ENCODE data around the gene NFIC.
"Not testable (repeated sequence)": the region's sequence is repeated elsewhere in the genome, so short reads cannot be mapped to it uniquely, and the experiment has no call there.

NFIC gene

DNA sequence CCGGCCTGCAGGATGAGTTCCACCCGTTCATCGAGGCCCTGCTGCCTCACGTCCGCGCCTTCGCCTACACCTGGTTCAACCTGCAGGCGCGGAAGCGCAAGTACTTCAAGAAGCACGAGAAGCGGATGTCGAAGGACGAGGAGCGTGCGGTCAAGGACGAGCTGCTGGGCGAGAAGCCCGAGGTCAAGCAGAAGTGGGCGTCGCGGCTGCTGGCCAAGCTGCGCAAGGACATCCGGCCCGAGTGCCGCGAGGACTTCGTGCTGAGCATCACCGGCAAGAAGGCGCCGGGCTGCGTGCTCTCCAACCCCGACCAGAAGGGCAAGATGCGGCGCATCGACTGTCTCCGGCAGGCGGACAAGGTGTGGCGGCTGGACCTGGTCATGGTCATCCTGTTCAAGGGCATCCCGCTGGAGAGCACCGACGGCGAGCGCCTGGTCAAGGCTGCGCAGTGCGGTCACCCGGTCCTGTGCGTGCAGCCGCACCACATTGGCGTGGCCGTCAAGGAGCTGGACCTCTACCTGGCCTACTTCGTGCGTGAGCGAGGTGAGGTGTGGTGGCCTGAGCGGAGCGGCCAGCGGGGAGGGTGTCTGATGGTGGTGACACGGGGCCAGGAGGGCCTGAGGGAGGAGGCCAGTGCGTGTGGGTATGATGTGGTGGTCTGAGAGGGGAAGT, 15.5 kb downstream of the NFIC start:
- no peaks in the 10 kb centered on the region for H3K27me3 Mint-ChIP-seq
- intact Hi-C loops (cut with micrococcal nuclease) = no loop called here
- no peaks in the 10 kb centered on the region for H3K9me3 Mint-ChIP-seq
- peak overlapping the region; percentile 92 for H3K27ac Mint-ChIP-seq
- H3K36me3 Mint-ChIP-seq (ENCODE audit: low read depth) = peaks cover 52% of the 10 kb centered on the region
- peaks cover 68% of the 10 kb centered on the region for H3K4me1 Mint-ChIP-seq (ENCODE audit: low read depth)
- no peak overlapping the region for H3K4me3 Mint-ChIP-seq

DNA sequence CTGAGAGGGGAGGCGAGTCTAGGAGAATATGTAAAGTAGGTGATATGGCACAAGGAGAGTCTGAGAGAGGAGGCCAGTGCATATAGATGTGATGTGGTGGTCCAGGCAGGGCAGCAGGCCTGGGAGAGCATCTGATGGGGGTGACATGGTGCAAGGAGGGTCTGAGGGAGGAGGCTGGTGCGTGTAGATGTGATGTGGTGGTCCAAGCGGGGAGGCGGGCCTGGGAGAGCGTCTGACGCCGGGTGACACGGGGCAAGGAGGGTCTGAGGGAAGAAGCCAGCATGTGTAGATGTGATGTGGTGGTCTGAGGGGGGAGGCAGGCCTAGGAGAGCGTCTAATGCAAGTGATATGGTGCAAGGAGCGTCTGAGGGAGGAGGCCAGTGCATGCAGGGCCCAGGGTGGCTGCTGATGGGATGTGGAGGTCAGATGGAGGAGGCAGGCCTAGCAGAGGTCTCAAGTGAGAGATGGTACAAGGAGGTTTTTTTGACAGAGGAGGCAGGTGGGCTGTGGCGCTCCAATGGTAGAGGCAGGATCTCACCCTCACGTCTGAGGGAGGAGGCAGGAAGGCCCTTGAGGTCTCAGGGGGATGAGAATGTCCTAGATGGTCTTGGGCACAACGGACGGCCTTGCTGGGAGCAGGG, 16.2 kb downstream of the NFIC start:
- Mint-ChIP-seq H3K27me3 (no peaks in the 10 kb centered on the region), H3K4me1 (ENCODE audit: low read depth) (peaks cover 75% of the 10 kb centered on the region), H3K27ac (peak overlapping the region; percentile 92), H3K9me3 (no peaks in the 10 kb centered on the region), H3K36me3 (ENCODE audit: low read depth) (peaks cover 59% of the 10 kb centered on the region), H3K4me3 (no peak overlapping the region)
- intact Hi-C loops (cut with micrococcal nuclease) = no loop called here

DNA sequence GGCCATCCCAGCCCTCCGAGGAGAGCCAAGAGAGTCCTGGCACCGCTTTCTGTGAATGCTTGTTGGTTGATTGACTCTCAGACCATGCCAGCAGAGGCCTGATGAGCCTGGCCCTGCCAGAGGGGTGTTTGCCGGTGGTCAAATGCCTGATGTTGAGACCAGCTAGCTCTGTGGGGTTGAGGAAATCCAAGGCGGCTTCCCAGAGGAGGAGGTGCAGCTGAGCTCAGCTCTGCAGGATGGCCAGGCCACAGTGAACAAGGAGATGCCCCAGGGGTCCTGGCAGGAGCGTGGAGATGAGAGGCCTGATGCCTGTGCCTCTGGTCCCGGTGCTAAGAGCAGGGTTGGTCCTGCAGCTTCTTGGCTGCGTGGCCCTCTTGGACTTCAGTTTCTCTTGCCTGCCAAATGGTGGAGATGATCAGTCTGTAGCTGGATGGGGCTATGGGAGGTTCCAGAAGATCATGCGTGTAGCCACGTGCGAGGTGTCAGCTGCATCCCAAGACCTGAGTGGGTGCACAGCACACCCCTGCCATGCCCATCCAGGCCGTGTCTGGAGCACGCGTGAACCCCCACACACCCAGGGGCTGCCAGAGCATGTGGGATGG, 16.8 kb downstream of the NFIC start:
- Mint-ChIP-seq H3K27me3 (no peaks in the 10 kb centered on the region), H3K36me3 (ENCODE audit: low read depth) (peaks cover 65% of the 10 kb centered on the region), H3K27ac (peak overlapping the region; percentile 92), H3K4me3 (no peak overlapping the region), H3K9me3 (no peaks in the 10 kb centered on the region), H3K4me1 (ENCODE audit: low read depth) (peaks cover 82% of the 10 kb centered on the region)
- intact Hi-C loops (cut with micrococcal nuclease) = no loop called here

DNA sequence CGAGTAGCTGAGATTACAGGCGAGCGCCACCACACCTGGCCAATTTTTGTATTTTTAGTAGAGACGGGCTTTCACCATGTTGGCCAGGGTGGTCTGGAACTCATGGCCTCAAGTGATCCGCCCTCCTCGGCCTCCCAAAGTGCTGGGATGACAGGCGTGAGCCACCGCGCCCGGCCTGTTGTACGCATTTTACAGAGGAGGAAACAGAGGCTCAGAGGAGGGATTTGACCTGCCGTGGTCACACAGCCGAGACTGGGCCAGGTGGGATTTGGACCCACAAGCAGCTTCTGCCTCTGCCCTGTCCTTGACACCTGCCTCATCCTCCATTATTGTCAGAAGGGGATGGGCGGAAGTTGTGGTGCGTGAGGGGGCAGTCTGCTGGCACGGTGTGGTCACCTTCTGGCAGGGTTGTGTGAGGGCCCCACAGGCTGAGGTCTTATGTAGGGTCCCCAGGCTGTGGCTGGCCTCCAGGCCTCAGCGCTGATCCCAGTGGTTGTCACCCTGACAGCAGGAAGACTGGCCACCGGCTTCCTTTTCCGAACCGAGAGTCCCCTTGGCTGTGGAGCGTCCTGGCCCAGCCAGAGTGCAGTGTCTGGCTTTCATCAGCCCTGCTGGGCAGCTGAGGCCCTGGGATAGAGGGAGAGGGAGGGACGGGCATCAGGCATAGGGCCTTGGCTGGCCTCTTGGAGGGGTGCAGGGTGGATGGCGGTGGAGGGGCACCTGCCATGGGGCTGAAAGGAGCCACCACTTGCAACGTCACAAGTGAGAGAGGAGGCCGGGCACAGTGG, 20.3 kb downstream of the NFIC start:
- H3K9me3 Mint-ChIP-seq = no peaks in the 10 kb centered on the region
- H3K4me1 Mint-ChIP-seq (ENCODE audit: low read depth) = peaks cover 76% of the 10 kb centered on the region
- H3K27me3 Mint-ChIP-seq = no peaks in the 10 kb centered on the region
- H3K36me3 Mint-ChIP-seq (ENCODE audit: low read depth) = peaks cover 75% of the 10 kb centered on the region
- intact Hi-C loops (cut with micrococcal nuclease) = no loop called here
- H3K4me3 Mint-ChIP-seq = no peak overlapping the region
- H3K27ac Mint-ChIP-seq = peak overlapping the region; percentile 78

DNA sequence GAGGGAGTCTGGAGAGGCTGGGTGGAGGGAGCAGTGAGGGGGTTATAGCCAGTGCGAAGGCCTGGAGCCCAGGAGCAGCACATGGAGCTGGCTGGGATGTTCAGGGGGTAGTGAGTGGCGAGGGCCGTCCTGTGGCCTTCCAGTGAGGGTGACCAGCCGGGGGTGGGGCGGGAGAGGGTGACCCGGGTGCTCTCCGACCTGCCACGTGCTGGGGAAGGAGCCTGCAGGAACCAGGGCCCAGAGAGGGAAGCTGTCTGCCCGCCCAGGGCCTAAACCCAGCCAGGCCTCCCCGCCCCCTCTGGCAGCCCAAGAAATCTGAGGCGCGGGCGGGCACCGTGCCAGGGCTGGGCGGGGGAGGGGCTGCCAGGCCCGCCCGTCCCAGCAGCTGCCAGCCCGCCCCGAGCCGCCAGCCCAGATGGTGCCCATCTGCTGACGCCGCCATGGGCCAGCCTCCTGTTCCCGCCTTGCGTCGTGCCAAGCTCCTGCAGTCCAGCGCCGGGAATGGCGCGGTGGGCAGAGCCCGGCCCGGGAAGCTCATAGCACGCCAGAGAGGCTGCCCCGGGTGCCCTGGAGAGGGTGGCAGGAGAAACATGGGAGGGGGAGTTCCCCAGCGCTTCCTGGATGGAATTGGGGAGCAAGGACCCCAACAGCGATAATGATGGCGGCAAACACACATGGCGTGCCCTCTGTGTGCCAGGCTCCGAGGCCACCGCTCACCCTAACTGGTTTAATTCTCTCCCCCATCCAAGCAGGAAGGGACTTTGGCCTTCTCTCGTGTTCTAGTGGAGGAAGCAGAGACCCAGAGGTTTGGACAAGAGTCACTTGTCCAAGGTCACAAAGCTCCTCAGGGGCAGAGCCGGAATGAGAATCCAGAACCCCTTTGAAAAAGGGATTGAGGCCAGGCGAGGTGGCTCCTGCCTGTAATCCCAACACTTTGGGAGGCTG, 21.5 kb downstream of the NFIC start:
- Mint-ChIP-seq H3K36me3 (ENCODE audit: low read depth) (peaks cover 73% of the 10 kb centered on the region), H3K4me3 (no peak overlapping the region), H3K27ac (peak overlapping the region; percentile 78), H3K4me1 (ENCODE audit: low read depth) (peaks cover 64% of the 10 kb centered on the region), H3K27me3 (no peaks in the 10 kb centered on the region), H3K9me3 (no peaks in the 10 kb centered on the region)
- intact Hi-C loops (cut with micrococcal nuclease) = no loop called here

DNA sequence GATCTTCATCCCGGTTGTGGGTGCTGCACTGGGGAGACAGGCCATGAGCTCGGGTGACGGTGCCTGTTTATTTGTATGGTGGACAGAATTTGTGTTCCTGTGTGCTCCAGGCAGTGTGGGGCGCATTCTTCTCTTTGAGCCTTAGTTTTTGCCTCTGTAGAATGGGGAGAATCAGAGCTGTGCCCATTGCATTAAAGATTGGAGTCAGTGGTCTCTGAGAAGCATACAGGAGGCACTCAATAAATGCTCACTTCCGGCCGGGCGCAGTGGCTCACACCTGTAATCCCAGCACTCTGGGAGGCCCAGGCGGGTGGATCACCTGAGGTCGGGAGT, 23.0 kb downstream of the NFIC start:
- Mint-ChIP-seq H3K4me3 (no peak overlapping the region), H3K36me3 (ENCODE audit: low read depth) (peaks cover 72% of the 10 kb centered on the region), H3K9me3 (no peaks in the 10 kb centered on the region), H3K27ac (no peak overlapping the region), H3K4me1 (ENCODE audit: low read depth) (peaks cover 50% of the 10 kb centered on the region), H3K27me3 (no peaks in the 10 kb centered on the region)
- intact Hi-C loops (cut with micrococcal nuclease) = no loop called here

DNA sequence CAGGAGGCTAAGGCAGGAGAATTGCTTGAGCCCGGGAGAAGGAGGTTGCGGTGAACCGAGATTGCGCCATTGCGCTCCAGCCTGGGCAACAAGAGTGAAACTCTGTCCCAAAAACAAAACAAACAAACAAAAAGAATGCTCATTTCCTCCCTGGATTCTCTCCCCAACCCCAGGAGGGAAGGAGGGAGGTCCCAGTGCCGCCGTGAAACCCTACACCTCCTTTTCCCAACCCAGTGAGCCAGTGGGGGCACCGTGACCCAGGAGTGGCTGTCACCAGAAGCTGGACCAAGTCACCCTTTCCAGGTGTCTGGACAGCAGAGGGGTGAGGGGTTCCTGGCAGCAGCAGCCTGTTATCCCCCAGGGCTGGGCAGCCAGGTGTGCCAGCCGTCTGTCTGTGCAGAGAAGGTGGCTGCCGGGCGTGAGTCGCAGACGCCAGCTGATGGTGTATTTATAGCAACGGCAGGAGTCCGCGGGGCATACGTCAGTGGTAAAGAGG, 23.5 kb downstream of the NFIC start:
- Mint-ChIP-seq H3K4me3 (no peak overlapping the region), H3K27me3 (no peaks in the 10 kb centered on the region), H3K36me3 (ENCODE audit: low read depth) (peaks cover 77% of the 10 kb centered on the region), H3K27ac (peak overlapping the region; percentile 36), H3K9me3 (no peaks in the 10 kb centered on the region), H3K4me1 (ENCODE audit: low read depth) (peaks cover 45% of the 10 kb centered on the region)
- intact Hi-C loops (cut with micrococcal nuclease) = no loop called here

DNA sequence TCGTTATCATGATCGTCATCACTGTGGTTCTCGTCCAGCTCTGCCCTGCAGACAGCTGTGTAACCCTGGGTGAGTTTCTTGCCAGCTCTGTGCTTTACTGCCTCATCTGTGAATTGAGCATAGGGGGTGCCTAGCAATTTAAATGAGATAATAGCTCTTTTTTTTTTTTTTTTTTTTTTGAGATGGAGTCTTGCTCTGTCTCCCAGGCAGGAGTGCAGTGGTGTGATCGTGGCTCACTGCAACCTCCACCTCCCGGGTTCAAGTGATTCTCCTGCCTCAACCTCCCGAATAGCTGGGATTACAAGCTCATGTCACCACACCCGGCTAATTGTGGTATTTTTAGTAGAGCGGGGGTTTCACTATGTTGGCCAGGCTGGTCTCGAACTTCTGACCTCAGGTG, 25.5 kb downstream of the NFIC start:
- Mint-ChIP-seq H3K36me3 (ENCODE audit: low read depth) (peaks cover 81% of the 10 kb centered on the region), H3K4me1 (ENCODE audit: low read depth) (peaks cover 31% of the 10 kb centered on the region)
- H3K27ac Mint-ChIP-seq; H3K9me3 Mint-ChIP-seq; intact Hi-C loops (cut with micrococcal nuclease); H3K4me3 Mint-ChIP-seq; H3K27me3 Mint-ChIP-seq: not testable (repeated sequence)

DNA sequence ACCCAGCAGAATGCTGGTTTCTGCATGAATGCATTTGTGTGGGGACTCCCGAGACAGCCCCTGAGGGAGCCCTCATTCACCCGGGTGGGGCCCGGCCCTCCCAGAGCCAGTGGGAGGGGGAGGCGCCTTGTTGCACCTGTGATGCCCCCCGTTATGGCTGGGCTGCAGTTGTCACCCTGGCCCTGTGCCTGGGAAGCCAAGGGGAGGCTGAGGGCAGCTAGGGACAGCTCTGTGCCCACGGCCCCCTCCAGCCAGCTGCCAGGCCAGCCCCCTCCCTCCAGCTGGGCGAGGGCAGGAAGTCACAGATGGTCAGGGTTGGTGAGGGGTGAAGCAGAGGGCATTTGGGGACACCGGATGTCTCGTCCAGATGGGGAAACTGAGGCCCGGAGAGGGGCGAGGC, 26.1 kb downstream of the NFIC start:
- Mint-ChIP-seq H3K9me3 (no peaks in the 10 kb centered on the region), H3K4me3 (no peak overlapping the region), H3K27me3 (no peaks in the 10 kb centered on the region), H3K27ac (no peak overlapping the region), H3K36me3 (ENCODE audit: low read depth) (peaks cover 81% of the 10 kb centered on the region), H3K4me1 (ENCODE audit: low read depth) (peaks cover 31% of the 10 kb centered on the region)
- intact Hi-C loops (cut with micrococcal nuclease) = no loop called here

DNA sequence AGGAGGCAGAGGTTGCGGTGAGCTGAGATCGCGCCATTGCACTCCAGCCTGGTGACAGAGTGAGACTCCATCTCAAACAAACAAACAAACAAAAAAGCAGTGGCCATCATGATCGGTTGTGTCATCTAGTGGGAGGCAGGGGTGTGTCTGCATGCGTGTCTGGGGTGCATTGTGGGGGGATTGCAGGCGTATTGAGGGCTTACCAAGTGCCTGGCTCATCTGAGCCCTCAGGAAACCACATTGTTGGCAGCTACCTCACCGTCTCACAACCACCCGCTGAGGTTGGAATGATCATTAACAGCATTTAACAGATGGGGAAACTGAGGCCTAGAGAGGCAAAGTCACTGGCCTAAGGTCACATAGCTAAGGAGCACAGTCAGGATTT, 30.5 kb downstream of the NFIC start:
- Mint-ChIP-seq H3K4me1 (ENCODE audit: low read depth) (peaks cover 20% of the 10 kb centered on the region), H3K4me3 (no peak overlapping the region)

DNA sequence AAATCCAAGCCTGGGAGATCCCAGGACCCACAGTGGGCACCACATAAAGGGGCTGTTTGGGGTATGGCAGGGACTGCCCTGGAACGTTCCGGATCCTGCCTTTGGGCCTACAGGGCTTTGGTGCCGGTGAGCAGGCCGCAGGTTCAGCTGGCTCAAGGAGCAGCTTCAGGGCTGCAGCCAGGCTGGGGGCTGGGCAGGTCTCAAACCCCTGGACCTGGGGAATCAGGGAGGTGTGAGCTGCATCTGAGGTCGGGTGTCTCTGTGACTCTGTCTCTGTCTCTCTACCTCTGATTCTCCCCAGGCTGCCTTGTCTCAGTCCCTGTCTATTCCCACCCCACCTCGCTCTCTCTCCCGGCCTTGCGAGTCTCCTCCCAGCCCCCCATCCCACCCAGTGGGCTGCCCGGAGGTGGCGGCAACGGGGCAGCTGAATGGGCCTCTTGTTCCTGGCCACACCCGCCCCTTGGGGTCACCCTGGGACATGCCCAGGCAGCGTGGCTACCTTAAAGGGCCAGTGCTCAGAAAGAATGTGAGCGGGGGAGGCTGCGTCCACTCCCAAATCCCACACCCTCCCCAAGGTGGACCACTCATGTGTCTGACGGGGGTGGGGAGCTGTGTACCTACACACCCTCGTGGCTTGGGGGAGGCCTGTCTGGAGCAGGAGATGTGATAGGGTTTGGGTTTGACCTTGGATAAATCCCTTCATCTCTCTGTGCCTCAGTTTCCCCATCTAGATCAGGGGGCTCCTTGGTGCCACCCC, 31.1 kb downstream of the NFIC start:
- H3K36me3 Mint-ChIP-seq (ENCODE audit: low read depth) = peaks cover 82% of the 10 kb centered on the region
- intact Hi-C loops (cut with micrococcal nuclease) = no loop called here

More for the DNA sequence above, 30.5 kb downstream of the NFIC start:
- peaks cover 82% of the 10 kb centered on the region for H3K36me3 Mint-ChIP-seq (ENCODE audit: low read depth)
- peak overlapping the region; percentile 76 for H3K27ac Mint-ChIP-seq
- H3K9me3 Mint-ChIP-seq = no peaks in the 10 kb centered on the region
- no peaks in the 10 kb centered on the region for H3K27me3 Mint-ChIP-seq
- intact Hi-C loops (cut with micrococcal nuclease) = no loop called here

DNA sequence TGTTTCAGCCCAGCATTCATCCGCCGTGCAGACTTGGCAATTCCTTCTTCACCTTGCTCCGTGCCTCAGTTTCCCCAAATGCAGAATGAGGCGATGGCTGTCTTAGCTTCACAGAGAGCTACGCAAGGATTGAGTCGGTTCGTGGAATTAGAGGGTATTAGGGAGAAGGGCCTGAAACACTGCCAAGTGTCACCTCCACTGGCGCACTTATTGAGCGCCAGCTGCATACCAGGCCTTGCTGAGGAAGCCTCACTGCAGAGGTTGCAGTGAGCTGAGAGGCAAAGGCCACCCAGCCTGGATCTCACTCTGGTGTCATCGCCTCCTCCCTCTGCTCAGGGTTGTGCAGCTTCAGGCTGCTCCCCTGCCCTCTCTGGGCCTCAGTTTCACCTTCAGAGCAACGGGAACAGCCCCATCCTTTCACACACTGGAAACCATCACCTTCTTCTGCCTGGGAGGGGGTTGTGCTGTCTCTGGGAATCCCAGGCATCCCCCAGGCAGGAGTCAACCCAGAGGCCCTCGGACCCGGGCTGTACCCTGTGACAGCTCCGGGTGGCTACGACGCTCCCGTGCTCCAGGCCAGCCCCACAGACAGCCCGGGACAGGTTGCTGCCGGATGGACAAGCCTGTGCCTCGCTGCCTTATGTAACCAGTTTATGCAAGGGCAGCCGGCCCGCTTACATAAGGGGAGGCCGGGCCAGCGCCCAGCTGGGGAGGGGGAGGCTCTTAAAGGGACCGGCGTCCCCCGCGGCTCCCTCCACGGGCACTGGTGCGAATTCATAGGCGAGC, 31.9 kb downstream of the NFIC start:
- Mint-ChIP-seq H3K9me3 (peaks cover 8% of the 10 kb centered on the region), H3K4me1 (ENCODE audit: low read depth) (peaks cover 20% of the 10 kb centered on the region), H3K27me3 (no peaks in the 10 kb centered on the region), H3K36me3 (ENCODE audit: low read depth) (peaks cover 82% of the 10 kb centered on the region), H3K27ac (no peak overlapping the region), H3K4me3 (no peak overlapping the region)
- intact Hi-C loops (cut with micrococcal nuclease) = no loop called here

More for the DNA sequence above, 31.1 kb downstream of the NFIC start:
- H3K27ac Mint-ChIP-seq = peak overlapping the region; percentile 76
- peak overlapping the region; percentile 44 for H3K4me3 Mint-ChIP-seq
- peaks cover 20% of the 10 kb centered on the region for H3K4me1 Mint-ChIP-seq (ENCODE audit: low read depth)
- no peaks in the 10 kb centered on the region for H3K27me3 Mint-ChIP-seq
- H3K9me3 Mint-ChIP-seq = peaks cover 5% of the 10 kb centered on the region

All from dendritic cell treated with granulocyte-macrophage colony-stimulating factor and Interleukin-4, amounts not matched to agents 40 ng/mL and 50 ng/mL, for 4 days (primary cell).